Adipocyte (in vitro differentiated cells): Measurements from ENCODE around the gene PTPRM.
A peak's percentile ranks its signal among the peaks of the same experiment; 100 is the strongest.

Source experiments
- DNase-seq: peaks from one replicate; pipeline ENCODE4 v3.0.0-alpha.2; 2015; ENCODE audit warnings: low read depth
- H3K27me3 ChIP-seq: replicated peaks from 2 replicates; pipeline ENCODE4 v1.7.0; 2013; ENCODE audit warnings: mild to moderate bottlenecking, low read length, moderate library complexity; ENCODE audit not compliant: control insufficient read depth, insufficient read depth
- H3K36me3 ChIP-seq: 2 replicates; pipeline ENCODE4 v1.7.0; 2013; ENCODE audit warnings: low read length, mild to moderate bottlenecking, moderate library complexity; ENCODE audit not compliant: control insufficient read depth, insufficient read depth, severe bottlenecking
- H3K4me1 ChIP-seq: 2 replicates; pipeline ENCODE4 v1.7.0; 2013; ENCODE audit warnings: mild to moderate bottlenecking, low read length, moderate library complexity; ENCODE audit not compliant: control insufficient read depth, insufficient read depth
- H3K4me3 ChIP-seq: 2 replicates; pipeline ENCODE4 v1.7.0; 2013; ENCODE audit warnings: mild to moderate bottlenecking, low read length, moderate library complexity
- H3K9ac ChIP-seq: 2 replicates; pipeline ENCODE4 v1.7.0; 2013; ENCODE audit warnings: mild to moderate bottlenecking, low read length, moderate library complexity
- H3K9me3 ChIP-seq: 2 replicates; pipeline ENCODE4 v1.7.0; 2013; ENCODE audit warnings: mild to moderate bottlenecking, low read length, moderate library complexity; ENCODE audit not compliant: control insufficient read depth

Gene PTPRM

GRCh38 chr18:7937268-7937667 lies 370.2 kb downstream of the PTPRM start:
- H3K27me3 ChIP-seq, result no peaks in the 10 kb centered on the region
- H3K4me1 ChIP-seq, result no peaks in the 10 kb centered on the region
- no peaks in the 10 kb centered on the region for H3K9me3 ChIP-seq
- H3K4me3 ChIP-seq, result no peak overlapping the region
- H3K36me3 ChIP-seq, result peaks cover 13% of the 10 kb centered on the region
- no peak for DNase-seq
- H3K9ac ChIP-seq, result no peak overlapping the region

GRCh38 chr18:7939521-7939920 lies 372.4 kb downstream of the PTPRM start:
- DNase-seq, result no peak
- H3K4me3 ChIP-seq, result no peak overlapping the region

GRCh38 chr18:7940379-7940778 lies 373.3 kb downstream of the PTPRM start:
- Histone ChIP-seq H3K27me3 (no peaks in the 10 kb centered on the region), H3K4me1 (peaks cover 2% of the 10 kb centered on the region), H3K9me3 (no peaks in the 10 kb centered on the region), H3K36me3 (peaks cover 13% of the 10 kb centered on the region), H3K4me3 (no peak overlapping the region), H3K9ac (no peak overlapping the region)
- DNase-seq, result no peak

More at GRCh38 chr18:7939521-7939920, 372.4 kb downstream of the PTPRM start:
- H3K9me3 ChIP-seq, result no peaks in the 10 kb centered on the region
- no peak overlapping the region for H3K9ac ChIP-seq
- no peaks in the 10 kb centered on the region for H3K4me1 ChIP-seq
- H3K27me3 ChIP-seq, result no peaks in the 10 kb centered on the region
- H3K36me3 ChIP-seq, result peaks cover 13% of the 10 kb centered on the region

- Histone ChIP-seq H3K4me3 (no peak overlapping the region), H3K4me1 (peaks cover 8% of the 10 kb centered on the region), H3K27me3 (no peaks in the 10 kb centered on the region), H3K9ac (no peak overlapping the region), H3K36me3 (peaks cover 13% of the 10 kb centered on the region), H3K9me3 (no peaks in the 10 kb centered on the region)
- DNase-seq, result no peak
Measured at GRCh38 chr18:7940971-7941370, 373.9 kb downstream of the PTPRM start.

- H3K36me3 ChIP-seq, result peaks cover 13% of the 10 kb centered on the region
- no peaks in the 10 kb centered on the region for H3K27me3 ChIP-seq
- DNase-seq, result no peak
- peaks cover 14% of the 10 kb centered on the region for H3K4me1 ChIP-seq
- H3K4me3 ChIP-seq, result no peak overlapping the region
- H3K9ac ChIP-seq, result no peak overlapping the region
- H3K9me3 ChIP-seq, result no peaks in the 10 kb centered on the region
Measured at GRCh38 chr18:7941533-7941932, 374.4 kb downstream of the PTPRM start.

- Histone ChIP-seq H3K4me1 (peaks cover 23% of the 10 kb centered on the region), H3K9ac (peak overlapping the region; percentile 77), H3K36me3 (peaks cover 15% of the 10 kb centered on the region), H3K27me3 (no peaks in the 10 kb centered on the region), H3K4me3 (peak overlapping the region; percentile 75), H3K9me3 (no peaks in the 10 kb centered on the region)
- peak; percentile 80 for DNase-seq
Measured at GRCh38 chr18:7945882-7946281, 378.8 kb downstream of the PTPRM start.

GRCh38 chr18:7946734-7947377 lies 379.7 kb downstream of the PTPRM start:
- DNase-seq, result peak; percentile 76
- Histone ChIP-seq H3K9me3 (no peaks in the 10 kb centered on the region), H3K4me3 (peak overlapping the region; percentile 75), H3K9ac (peak overlapping the region; percentile 77), H3K4me1 (peaks cover 24% of the 10 kb centered on the region), H3K36me3 (peaks cover 21% of the 10 kb centered on the region), H3K27me3 (no peaks in the 10 kb centered on the region)

GRCh38 chr18:7950380-7951136 lies 383.4 kb downstream of the PTPRM start:
- H3K4me1 ChIP-seq, result peaks cover 30% of the 10 kb centered on the region
- peaks cover 30% of the 10 kb centered on the region for H3K36me3 ChIP-seq
- no peak overlapping the region for H3K4me3 ChIP-seq
- H3K9me3 ChIP-seq, result no peaks in the 10 kb centered on the region
- H3K9ac ChIP-seq, result no peak overlapping the region
- no peaks in the 10 kb centered on the region for H3K27me3 ChIP-seq
- peak; percentile 30 for DNase-seq

- Histone ChIP-seq H3K4me3 (no peak overlapping the region), H3K9ac (no peak overlapping the region), H3K36me3 (peaks cover 35% of the 10 kb centered on the region), H3K4me1 (peaks cover 16% of the 10 kb centered on the region), H3K27me3 (no peaks in the 10 kb centered on the region), H3K9me3 (no peaks in the 10 kb centered on the region)
- DNase-seq, result no peak
Measured at GRCh38 chr18:7953095-7953958, 386.2 kb downstream of the PTPRM start.

- Histone ChIP-seq H3K9ac (no peak overlapping the region), H3K4me1 (peaks cover 24% of the 10 kb centered on the region), H3K4me3 (no peak overlapping the region), H3K36me3 (peaks cover 30% of the 10 kb centered on the region), H3K27me3 (no peaks in the 10 kb centered on the region), H3K9me3 (no peaks in the 10 kb centered on the region)
- no peak for DNase-seq
Measured at GRCh38 chr18:7954238-7954637, 387.1 kb downstream of the PTPRM start.

GRCh38 chr18:7955175-7955574 lies 388.1 kb downstream of the PTPRM start:
- H3K4me3 ChIP-seq, result no peak overlapping the region
- no peak for DNase-seq
- H3K9me3 ChIP-seq, result no peaks in the 10 kb centered on the region
- peaks cover 25% of the 10 kb centered on the region for H3K4me1 ChIP-seq
- H3K9ac ChIP-seq, result no peak overlapping the region
- no peaks in the 10 kb centered on the region for H3K27me3 ChIP-seq
- H3K36me3 ChIP-seq, result peaks cover 27% of the 10 kb centered on the region
